ENCODE data around the gene ZNF639. TPM values are rescaled to one million over a fixed set of nuclear protein-coding genes. Genes with fewer than 3 reads are reported as not detected.

ZNF639 gene
- total RNA-seq, 1 donor from 2014 or later: 35.2 TPM

- H3K4me3 ChIP-seq (ENCODE audit: low read depth, low read length): no peak overlapping the region
- TF ChIP-seq CTCF (conservative IDR thresholded peaks at IDR 0.05; ENCODE audit: low read depth, low read length): no peak
- DNase-seq (ENCODE audit: low read depth): no peak
These were observed 13.4 kb upstream of the ZNF639 start for GRCh38 chr3:179309225-179310078.

DNA sequence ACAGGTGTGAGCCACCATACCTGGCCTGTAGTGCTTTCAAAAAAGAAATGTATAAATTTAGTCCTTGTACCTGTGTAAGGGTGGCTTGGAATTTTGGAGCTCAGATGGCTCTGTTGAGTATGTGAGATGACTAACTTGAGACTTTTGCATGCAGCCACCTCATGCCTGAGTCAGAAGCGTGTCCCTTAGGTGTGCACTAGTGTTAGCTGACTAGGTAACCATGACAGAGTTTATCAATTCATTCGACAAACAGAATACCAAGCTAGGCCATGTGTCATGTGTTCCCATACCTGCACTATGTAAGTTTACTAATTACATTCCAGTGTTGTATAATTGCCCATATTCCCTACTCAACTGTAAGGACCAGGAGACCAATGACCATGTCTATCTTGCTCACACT is 4.0 kb upstream of the ZNF639 start:
- TF ChIP-seq CTCF (conservative IDR thresholded peaks at IDR 0.05; ENCODE audit: low read depth, low read length): no peak
- no peak overlapping the region for H3K4me3 ChIP-seq (ENCODE audit: low read depth, low read length)
- no peak for DNase-seq (ENCODE audit: low read depth)

- peak overlapping the region; percentile 90 for H3K4me3 ChIP-seq (ENCODE audit: low read depth, low read length)
- TF ChIP-seq CTCF (conservative IDR thresholded peaks at IDR 0.05; ENCODE audit: low read depth, low read length): peak; percentile 61
- no peak for DNase-seq (ENCODE audit: low read depth)
These were observed 1.1 kb upstream of the ZNF639 start for GRCh38 chr3:179321668-179322285.

GRCh38 chr3:179323197-179324110 is 623 bp downstream of the ZNF639 start:
- DNase-seq (ENCODE audit: low read depth): no peak
- H3K4me3 ChIP-seq (ENCODE audit: low read depth, low read length): peak overlapping the region; percentile 90
- peak; percentile 9 for TF ChIP-seq CTCF (conservative IDR thresholded peaks at IDR 0.05; ENCODE audit: low read depth, low read length)

DNA sequence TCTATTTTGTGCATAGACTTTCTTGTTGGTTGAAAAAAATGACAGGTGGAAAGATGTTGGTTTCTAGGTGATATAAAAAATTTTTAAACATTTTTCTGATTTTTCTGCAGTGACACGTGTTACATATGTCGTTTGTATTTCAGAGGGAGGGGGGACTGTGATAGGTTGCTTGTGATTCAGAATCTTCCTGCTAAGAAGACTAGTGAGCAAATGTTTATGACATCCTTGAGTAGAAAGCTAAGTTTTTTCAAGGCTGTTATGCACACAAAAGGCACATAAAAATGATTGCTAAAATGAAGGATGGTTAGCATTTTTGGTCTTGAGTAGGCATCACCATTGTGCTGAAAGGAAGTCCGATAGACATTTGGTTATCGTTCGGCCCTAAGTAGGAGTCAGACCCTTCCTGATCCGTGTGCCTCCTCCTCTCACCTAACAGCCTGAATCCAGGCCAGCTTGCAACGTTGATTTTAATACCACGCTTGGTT is 1.5 kb downstream of the ZNF639 start:
- H3K4me3 ChIP-seq (ENCODE audit: low read depth, low read length): peak overlapping the region; percentile 90
- no peak for TF ChIP-seq CTCF (conservative IDR thresholded peaks at IDR 0.05; ENCODE audit: low read depth, low read length)
- no peak for DNase-seq (ENCODE audit: low read depth)

DNA sequence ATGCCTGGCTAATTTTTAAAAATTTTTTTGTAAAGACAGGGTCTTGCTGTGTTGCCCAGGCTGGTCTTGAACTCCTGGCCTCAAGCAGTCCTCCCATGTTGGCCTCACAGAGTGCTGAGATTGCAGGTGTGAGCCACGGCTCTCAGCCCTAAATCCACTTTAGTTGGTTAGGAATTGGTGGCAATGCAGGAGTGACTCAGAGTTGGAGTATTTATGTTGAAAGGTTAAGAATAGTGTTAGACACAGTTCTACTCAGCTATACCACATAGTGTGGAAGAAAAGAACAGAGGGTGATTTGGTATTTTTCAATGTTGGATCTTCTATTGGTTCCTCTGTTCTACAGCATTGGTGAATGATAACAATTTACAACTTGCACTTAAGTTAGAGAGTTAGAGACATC is 7.6 kb downstream of the ZNF639 start:
- no peak overlapping the region for H3K4me3 ChIP-seq (ENCODE audit: low read depth, low read length)
- DNase-seq (ENCODE audit: low read depth): no peak
- TF ChIP-seq CTCF (conservative IDR thresholded peaks at IDR 0.05; ENCODE audit: low read depth, low read length): no peak

Data from epithelial cell of proximal tubule (primary cell).